PC-9 (cell line): ENCODE measurements around the gene NOP56. TPM values are rescaled to one million over a fixed set of nuclear protein-coding genes. Genes with fewer than 3 reads are reported as not detected.

ENCODE experiments used
- BruUV-seq: library from RNA; stranded (reverse); fragments of 400-500 nt; replicated peaks from 2 replicates; lab custom pipeline; 2021; lab: Mats Ljungman, UMichigan
- CTCF ChIA-PET: fragments of 300-600 bp; sonication (Branson Sonifier 250); formaldehyde crosslinking; loops from one replicate; lab custom pipeline; 2022; ENCODE audit warnings: antibody characterized with exemption; lab: Charles Lee
- POLR2A ChIA-PET: fragments of 300-600 bp; sonication (Branson Sonifier 250); formaldehyde crosslinking; loops from one replicate; lab custom pipeline; 2022; ENCODE audit warnings: antibody characterized with exemption; ENCODE audit not compliant: unreplicated experiment; lab: Charles Lee
- DNase-seq, 2 experiments: peaks; one replicate each; pipeline versions ENCODE4 v3.0.0 to v3.0.0-alpha.2; 2015 to 2022; ENCODE audit warnings: mixed read lengths in 1 of 2
- H2AFZ ChIP-seq: fragments of 200-600 bp; sonication (generic); 2 replicates; pipeline ENCODE4 v1.8.1; 2017; ENCODE audit warnings: antibody characterized with exemption
- H3F3A ChIP-seq: fragments of 200-600 bp; sonication (generic); 2 replicates; pipeline ENCODE4 v1.8.1; 2017; ENCODE audit warnings: antibody characterized with exemption, mild to moderate bottlenecking, low read depth; ENCODE audit not compliant: insufficient read depth
- H3K27ac ChIP-seq: fragments of 200-600 bp; sonication (generic); 2 replicates; pipeline ENCODE4 v1.6.1; 2016; ENCODE audit warnings: mixed run types
- H3K27me3 ChIP-seq: fragments of 200-600 bp; sonication (generic); 2 replicates; pipeline ENCODE4 v1.6.1; 2016; ENCODE audit warnings: low read depth, mixed run types; ENCODE audit not compliant: insufficient read depth
- H3K36me3 ChIP-seq: fragments of 200-600 bp; sonication (generic); 2 replicates; pipeline ENCODE4 v1.6.1; 2016; ENCODE audit warnings: low read depth, mixed run types
- H3K4me1 ChIP-seq: fragments of 200-600 bp; sonication (generic); replicated peaks from 2 replicates; pipeline ENCODE4 v1.6.1; 2016; ENCODE audit warnings: mixed run types; ENCODE audit not compliant: insufficient read depth
- H3K4me2 ChIP-seq: fragments of 200-600 bp; sonication (generic); 2 replicates; pipeline ENCODE4 v1.6.1; 2017; ENCODE audit warnings: mixed run types
- H3K4me3 ChIP-seq: fragments of 200-600 bp; sonication (generic); 2 replicates; pipeline ENCODE4 v1.6.1; 2016; ENCODE audit warnings: mixed run types
- H3K79me2 ChIP-seq: fragments of 200-600 bp; sonication (generic); 2 replicates; pipeline ENCODE4 v1.6.1; 2017; ENCODE audit warnings: low read depth, mixed run types
- H3K9me2 ChIP-seq: fragments of 200-600 bp; sonication (generic); 2 replicates; pipeline ENCODE4 v1.8.1; 2017; ENCODE audit warnings: mild to moderate bottlenecking; ENCODE audit not compliant: insufficient read depth
- H3K9me3 ChIP-seq: fragments of 200-600 bp; sonication (generic); 2 replicates; pipeline ENCODE4 v1.8.1; 2016; ENCODE audit warnings: low read depth; ENCODE audit not compliant: insufficient read depth
- H4K20me1 ChIP-seq: fragments of 200-600 bp; sonication (generic); 2 replicates; pipeline ENCODE4 v1.8.1; 2017; ENCODE audit not compliant: insufficient read depth
- CTCF ChIP-seq: fragments of 200-600 bp; sonication (generic); conservative IDR thresholded peaks from 2 replicates; pipeline ENCODE4 v1.6.1; 2017; ENCODE audit warnings: mixed run types, antibody characterized with exemption, mild to moderate bottlenecking, moderate library complexity
- EZH2 ChIP-seq: fragments of 200-600 bp; sonication (generic); IDR thresholded peaks from 2 replicates; pipeline ENCODE4 v1.8.0; 2017; ENCODE audit warnings: antibody characterized with exemption, low read depth
- intact Hi-C: fragments of 100-400 bp; cut with micrococcal nuclease; formaldehyde crosslinking; loops from one replicate; pipeline ENCODE4 v1.10.0; 2022; ENCODE audit not compliant: unreplicated experiment
- total RNA-seq: library from RNA; stranded (reverse); gene quantifications from 2 replicates; pipeline ENCODE4 v1.2.3, GENCODE V29; 2021

The NOP56 gene
- total RNA-seq, 1 experiment from 2014 or later = 210 TPM

DNA sequence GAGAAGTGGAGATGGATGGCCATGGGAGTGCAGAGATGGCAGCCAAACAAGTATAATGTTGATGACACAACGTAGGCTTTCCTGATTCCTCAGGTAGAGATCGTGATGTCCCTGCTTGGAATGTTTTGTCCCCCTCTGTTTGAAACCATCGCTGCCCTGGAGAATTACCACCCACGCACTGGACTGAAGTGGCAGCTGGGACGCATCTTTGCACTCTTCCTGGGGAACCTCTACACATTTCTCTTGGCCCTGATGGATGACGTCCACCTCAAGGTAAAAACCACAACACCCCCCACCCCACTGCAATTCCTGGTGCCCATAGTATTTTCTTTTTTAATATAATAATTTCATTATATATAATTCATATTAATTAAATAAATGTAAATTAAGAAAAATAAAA is 42.1 kb upstream of the NOP56 start:
- H3K79me2 ChIP-seq = no peaks in the 10 kb centered on the region
- no peaks in the 10 kb centered on the region for H3K9me2 ChIP-seq
- no peak for TF ChIP-seq EZH2
- no peak for TF ChIP-seq CTCF
- H3K27ac ChIP-seq = no peak overlapping the region
- peaks cover 9% of the 10 kb centered on the region; the same call in 1 of the 2 replicates for H3K9me3 ChIP-seq
- no peak overlapping the region for H3K4me3 ChIP-seq
- no peak overlapping the region for H3K4me2 ChIP-seq
- H3F3A ChIP-seq = no peaks in the 10 kb centered on the region
- no peaks in the 10 kb centered on the region for H3K36me3 ChIP-seq
- DNase-seq = no peak
- H4K20me1 ChIP-seq = no peaks in the 10 kb centered on the region
- H3K27me3 ChIP-seq = peaks cover 40% of the 10 kb centered on the region
- POLR2A ChIA-PET = no interaction called here
- CTCF ChIA-PET = no interaction called here
- no TSS peak for BruUV-seq
- no peak overlapping the region for H2AFZ ChIP-seq
- H3K4me1 ChIP-seq = no peaks in the 10 kb centered on the region
- intact Hi-C loops = no loop called here

GRCh38 chr20:2610941-2611720 is 41.3 kb upstream of the NOP56 start:
- TF ChIP-seq CTCF = no peak
- TF ChIP-seq EZH2 = no peak
- H2AFZ ChIP-seq = no peak overlapping the region
- H3K79me2 ChIP-seq = no peaks in the 10 kb centered on the region
- BruUV-seq = no TSS peak
- H3K4me1 ChIP-seq = no peaks in the 10 kb centered on the region
- intact Hi-C loops = no loop called here
- H3K9me3 ChIP-seq = peaks cover 4% of the 10 kb centered on the region; the same call in 1 of the 2 replicates
- no peak overlapping the region for H3K4me3 ChIP-seq
- no peak overlapping the region for H3K27ac ChIP-seq
- no peak overlapping the region for H3K4me2 ChIP-seq
- no peak for DNase-seq
- ChIA-PET POLR2A (interaction anchor here (0.6 kb wide), 1 partner anchor 1092 kb away, joined by 3 read pairs; no protein-coding TSS in a partner anchor), CTCF (no interaction called here)
- H3K9me2 ChIP-seq = no peaks in the 10 kb centered on the region
- no peaks in the 10 kb centered on the region for H3F3A ChIP-seq
- H3K36me3 ChIP-seq = no peaks in the 10 kb centered on the region
- H4K20me1 ChIP-seq = no peaks in the 10 kb centered on the region
- H3K27me3 ChIP-seq = peaks cover 47% of the 10 kb centered on the region

DNA sequence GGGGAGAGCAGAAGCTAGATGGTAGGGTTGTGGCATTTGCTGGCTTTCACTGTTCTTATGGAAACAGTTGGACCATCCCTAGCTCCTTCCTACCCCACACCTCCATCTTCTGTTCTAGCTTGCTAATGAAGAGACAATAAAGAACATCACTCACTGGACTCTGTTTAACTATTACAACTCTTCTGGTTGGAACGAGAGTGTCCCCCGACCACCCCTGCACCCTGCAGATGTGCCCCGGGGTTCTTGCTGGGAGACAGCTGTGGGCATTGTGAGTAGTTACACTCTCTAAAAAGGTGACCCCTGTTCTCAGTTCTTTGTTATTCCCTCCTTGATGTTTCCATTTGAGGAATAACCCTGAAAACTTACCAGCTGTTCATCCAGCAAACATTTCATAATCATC is 40.4 kb upstream of the NOP56 start:
- no peaks in the 10 kb centered on the region for H3K36me3 ChIP-seq
- no peak overlapping the region for H3K4me3 ChIP-seq

More for the DNA sequence above, 40.4 kb upstream of the NOP56 start:
- Histone ChIP-seq H2AFZ (no peak overlapping the region), H3K27ac (no peak overlapping the region), H3K9me2 (no peaks in the 10 kb centered on the region), H3K79me2 (no peaks in the 10 kb centered on the region), H3F3A (no peaks in the 10 kb centered on the region), H3K27me3 (peaks cover 52% of the 10 kb centered on the region), H3K4me1 (no peaks in the 10 kb centered on the region), H3K4me2 (no peak overlapping the region), H3K9me3 (0 out of 2 replicates have a peak, but pooled peaks cover 3% of the 10 kb centered on the region), H4K20me1 (no peaks in the 10 kb centered on the region)
- intact Hi-C loops = no loop called here
- BruUV-seq = no TSS peak
- no peak for DNase-seq
- ChIA-PET CTCF (interaction anchor here (0.6 kb wide), 1 partner anchor 1774 kb away, joined by 9 read pairs; no protein-coding TSS in a partner anchor), POLR2A (no interaction called here)
- TF ChIP-seq CTCF (no peak), EZH2 (no peak)
